ENCODE results near the gene PLXNA2. TPM values are rescaled to one million over a fixed set of nuclear protein-coding genes. Genes with fewer than 3 reads are reported as not detected.

The PLXNA2 gene
- total and polyA plus RNA-seq, 2 of the 8 experiments (the other 6 are each of a cell fraction or from before 2014, with no cell fraction given) = 0.33 to 1.5 TPM

- ChIA-PET CTCF (ENCODE audit: partially characterized antibody) (interaction anchor here (0.8 to 6.4 kb wide), 10 partner anchors 9 to 197 kb away, joined by 3 to 29 read pairs (median 4); partner anchors contain the start of gene PLXNA2), POLR2A (ENCODE audit: partially characterized antibody) (no interaction called here)
- H3K27me3 ChIP-seq (replicated peaks in 1 of 4; ENCODE audit: control insufficient read depth in 3 of 4, extremely low read depth in 1 of 4, insufficient read depth in 3 of 4, low read length in 3 of 4) = 0 out of 7 replicates have a peak, but pooled peaks cover 0 to 4% (median 0%) of the 10 kb centered on the region in 4 experiments
- peak overlapping the region; percentile 26; the same call in 1 of the 2 replicates for H2BK20ac ChIP-seq (ENCODE audit: low read length)
- H3K4me2 ChIP-seq (ENCODE audit: insufficient read depth in 1 of 2, low read depth in 2 of 2, low read length in 2 of 2) = no peak overlapping the region
- no peak overlapping the region for H3K27ac ChIP-seq (ENCODE audit: low read depth, low read length)
- H3K4me3 ChIP-seq (ENCODE audit: extremely low read depth in 1 of 4, insufficient read depth in 2 of 4, low read depth in 3 of 4, low read length in 4 of 4) = no peak overlapping the region
- H3K9me3 ChIP-seq (ENCODE audit: insufficient read depth in 2 of 2, low read depth in 1 of 2, low read length in 1 of 2) = no peaks in the 10 kb centered on the region
- H3K4ac ChIP-seq (replicated peaks; ENCODE audit: insufficient read length, low read depth, low read length) = peak overlapping the region; percentile 15
- no peak overlapping the region for H3K14ac ChIP-seq (ENCODE audit: insufficient read length)
- no peak overlapping the region for H2BK120ac ChIP-seq (replicated peaks; ENCODE audit: low read depth, low read length)
- H4K5ac ChIP-seq (ENCODE audit: insufficient read length, low read depth, low read length) = no peak overlapping the region
- no peaks in the 10 kb centered on the region for H4K20me1 ChIP-seq (replicated peaks in 1 of 2; ENCODE audit: control insufficient read depth in 1 of 2, insufficient read depth in 2 of 2, low read length in 2 of 2)
- no peak overlapping the region for H2AFZ ChIP-seq (ENCODE audit: low read length)
- H3K56ac ChIP-seq (replicated peaks; ENCODE audit: insufficient read length, low read depth, low read length) = no peak overlapping the region
- no peaks in the 10 kb centered on the region for H3K36me3 ChIP-seq (ENCODE audit: control insufficient read depth in 2 of 4, insufficient read depth in 4 of 4, low read length in 3 of 4)
- no peaks in the 10 kb centered on the region for H3K79me2 ChIP-seq (ENCODE audit: control insufficient read depth in 1 of 2, insufficient read depth in 2 of 2, low read length in 2 of 2)
- no peak overlapping the region for H3K23ac ChIP-seq (ENCODE audit: insufficient read length)
- H3K18ac ChIP-seq (ENCODE audit: extremely low read depth, low read length) = no peak overlapping the region
- DNase-seq (ENCODE audit: low read depth in 1 of 2, low spot score in 2 of 2) (no peak), FAIRE-seq (no peak)
- H4K8ac ChIP-seq (ENCODE audit: extremely low read depth, insufficient read depth, low read length) = no peak overlapping the region
- H2BK5ac ChIP-seq (ENCODE audit: low read depth, low read length) = no peak overlapping the region
- H3K79me1 ChIP-seq (ENCODE audit: low read depth, low read length) = no peaks in the 10 kb centered on the region; the same call in 1 of the 2 replicates
- H2BK15ac ChIP-seq (ENCODE audit: low read length) = peak overlapping the region; percentile 93
- H3K23me2 ChIP-seq (ENCODE audit: low read depth, low read length) = no peaks in the 10 kb centered on the region
- no peak overlapping the region for H3K9ac ChIP-seq (replicated peaks in 1 of 4; ENCODE audit: extremely low read depth in 1 of 4, low read depth in 3 of 4, low read length in 3 of 4)
- H4K91ac ChIP-seq (replicated peaks; ENCODE audit: insufficient read length, low read length) = no peak overlapping the region
- H3K4me1 ChIP-seq (replicated peaks in 1 of 4; ENCODE audit: control insufficient read depth in 3 of 4, insufficient read depth in 4 of 4, low read length in 3 of 4) = peaks cover 4 to 17% (median 14%) of the 10 kb centered on the region in 4 experiments
- H2BK12ac ChIP-seq (ENCODE audit: low read depth, low read length) = no peak overlapping the region
- 96% methylated on average over 4 of the region's 4 CpGs; no CpG with 5 or more reads in 1 of the 2 experiments for WGBS, 2 experiments (ENCODE audit: extremely low coverage in 1 of 2, insufficient coverage in 1 of 2, insufficient read length in 1 of 2, insufficient replicate concordance in 2 of 2, low coverage in 1 of 2, low lambda C conversion rate in 2 of 2, missing lambda C conversion rate in 1 of 2)
- H2AK5ac ChIP-seq (ENCODE audit: low read depth, low read length) = no peak overlapping the region
- TF ChIP-seq RXRA (IDR thresholded peaks at IDR 0.05; ENCODE audit: insufficient read depth, low read depth, low read length) (no peak), BRCA1 (IDR thresholded peaks at IDR 0.05; ENCODE audit: low read depth, low read length) (no peak), YY1 (IDR thresholded peaks at IDR 0.05; ENCODE audit: low read depth, low read length) (no peak), GTF2F1 (IDR thresholded peaks at IDR 0.05; ENCODE audit: borderline replicate concordance, low read depth, low read length) (no peak), TEAD4 (IDR thresholded peaks at IDR 0.05; ENCODE audit: low read depth, low read length) (no peak), TAF7 (optimal IDR thresholded peaks at IDR 0.05; ENCODE audit: borderline replicate concordance, low read depth, low read length) (no peak), CBX8 (IDR thresholded peaks at IDR 0.05; ENCODE audit: borderline replicate concordance, low read depth, low read length) (no peak), KDM1A (IDR thresholded peaks at IDR 0.05; ENCODE audit: borderline replicate concordance, low read length) (no peak), POU5F1 (IDR thresholded peaks at IDR 0.05; ENCODE audit: low read depth, low read length) (no peak), SP2 (IDR thresholded peaks at IDR 0.05; ENCODE audit: low read length) (no peak), KDM4A (IDR thresholded peaks at IDR 0.05; ENCODE audit: low read depth, low read length, severe bottlenecking) (no peak), SIN3A (conservative IDR thresholded peaks at IDR 0.05 in 1 of 2, IDR thresholded peaks at IDR 0.05 in 1 of 2; ENCODE audit: low read depth in 1 of 2, low read length in 2 of 2) (no peak), POLR2AphosphoS5 (IDR thresholded peaks at IDR 0.05; ENCODE audit: low read depth, low read length) (no peak)
- TF ChIP-seq, protein P1, sequence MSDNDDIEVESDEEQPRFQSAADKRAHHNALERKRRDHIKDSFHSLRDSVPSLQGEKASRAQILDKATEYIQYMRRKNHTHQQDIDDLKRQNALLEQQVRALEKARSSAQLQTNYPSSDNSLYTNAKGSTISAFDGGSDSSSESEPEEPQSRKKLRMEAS (IDR thresholded peaks at IDR 0.05) = no peak
Observed at GRCh38 chr1:208160259-208160819, 83.8 kb downstream of the PLXNA2 start.
